ENCODE results near the gene PLD5. TPM values are rescaled to one million over a fixed set of nuclear protein-coding genes. Genes with fewer than 3 reads are reported as not detected.

Gene PLD5
- total RNA-seq, 1 donor from 2014 or later = not detected

DNA sequence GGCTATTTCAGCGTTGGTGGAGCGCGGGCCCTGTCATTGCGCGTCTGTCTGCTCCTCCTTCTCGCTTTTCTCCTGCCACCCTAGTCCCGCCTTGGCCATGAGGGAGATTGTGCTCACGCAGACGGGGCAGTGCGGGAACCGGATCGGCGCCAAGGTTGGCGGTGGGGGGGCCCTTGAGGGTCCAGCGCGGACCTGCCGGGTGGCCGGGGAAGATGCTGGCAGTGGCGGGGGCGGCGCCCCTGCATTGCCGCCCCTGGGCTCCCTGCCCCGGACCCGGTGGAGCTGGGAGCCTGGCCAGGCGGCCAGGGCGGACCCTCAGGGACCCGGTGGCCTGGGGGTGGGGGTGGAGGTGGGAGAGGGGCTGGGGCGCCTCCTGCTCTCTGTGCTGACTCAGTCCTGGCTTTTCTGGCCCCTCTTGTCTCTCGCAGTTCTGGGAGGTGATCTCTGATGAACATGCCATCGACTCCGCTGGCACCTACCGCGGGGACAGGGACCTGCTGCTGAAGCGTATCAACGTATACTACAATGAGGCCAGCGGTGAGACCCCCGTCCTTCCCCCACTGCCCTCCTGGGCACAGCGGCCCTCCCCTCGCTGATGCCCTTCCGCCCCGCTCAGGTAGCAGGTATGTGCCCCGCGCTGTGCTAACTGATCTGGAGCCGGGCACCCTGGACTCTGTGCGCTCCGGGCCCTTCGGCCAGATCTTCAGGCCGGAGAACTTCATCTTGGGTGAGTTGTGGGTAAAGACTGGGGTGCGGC is 467.3 kb downstream of the PLD5 start:
- no peak for ATAC-seq (ENCODE audit: poor library complexity)

DNA sequence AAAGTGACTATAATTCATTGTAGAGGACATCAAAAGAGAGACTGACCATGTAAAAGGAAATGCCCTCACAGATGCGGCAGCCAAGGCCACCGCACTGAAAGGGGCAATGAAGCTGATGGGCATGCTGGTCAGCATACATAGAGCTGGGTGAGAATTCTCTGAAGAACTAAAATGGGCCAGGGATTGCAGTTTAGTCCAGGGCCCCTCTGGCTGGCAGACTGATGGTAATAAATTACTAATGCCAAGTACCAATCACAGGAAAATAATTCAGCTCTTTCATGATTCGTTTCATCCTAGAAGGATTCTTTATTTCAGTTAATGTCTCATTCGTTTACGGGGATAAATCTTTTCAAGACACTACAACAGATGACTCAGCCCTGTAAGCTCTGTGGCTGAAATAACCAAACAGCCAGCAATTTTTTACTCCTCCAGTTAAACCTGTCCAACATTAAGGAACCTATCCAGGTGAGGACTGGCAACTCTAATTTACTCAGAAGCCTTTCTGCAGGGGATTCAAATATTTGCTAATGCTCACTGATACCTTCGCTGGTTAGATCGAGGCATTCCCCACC is 468.7 kb downstream of the PLD5 start:
- no peak for DNase-seq
- intact Hi-C loops (cut with DNase I) = no loop called here
- no peak for ATAC-seq (ENCODE audit: poor library complexity)

More for the DNA sequence above, 467.3 kb downstream of the PLD5 start:
- DNase-seq = no peak
- intact Hi-C loops (cut with DNase I) = no loop called here

DNA sequence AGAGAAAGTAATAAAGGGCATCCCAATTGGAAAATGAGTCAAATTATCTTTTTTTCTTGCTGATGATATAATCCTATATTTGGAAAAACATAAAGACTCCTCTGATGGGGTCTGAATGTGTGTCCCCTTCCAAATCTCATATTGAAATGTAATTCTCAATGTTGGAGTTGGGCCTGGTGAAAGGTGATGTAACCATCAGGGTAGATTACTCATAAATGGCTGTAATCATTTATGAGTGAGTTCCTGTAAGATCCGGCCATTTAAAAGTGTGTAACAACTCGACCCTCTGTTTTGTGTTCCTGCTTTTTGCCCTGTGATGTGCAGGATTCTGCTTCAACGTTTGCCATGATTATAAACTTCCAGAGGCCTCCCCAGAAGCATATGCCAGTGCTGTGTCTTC is 481.3 kb downstream of the PLD5 start:
- ATAC-seq (ENCODE audit: poor library complexity) = no peak
- intact Hi-C loops (cut with DNase I) = no loop called here
- no peak for DNase-seq

DNA sequence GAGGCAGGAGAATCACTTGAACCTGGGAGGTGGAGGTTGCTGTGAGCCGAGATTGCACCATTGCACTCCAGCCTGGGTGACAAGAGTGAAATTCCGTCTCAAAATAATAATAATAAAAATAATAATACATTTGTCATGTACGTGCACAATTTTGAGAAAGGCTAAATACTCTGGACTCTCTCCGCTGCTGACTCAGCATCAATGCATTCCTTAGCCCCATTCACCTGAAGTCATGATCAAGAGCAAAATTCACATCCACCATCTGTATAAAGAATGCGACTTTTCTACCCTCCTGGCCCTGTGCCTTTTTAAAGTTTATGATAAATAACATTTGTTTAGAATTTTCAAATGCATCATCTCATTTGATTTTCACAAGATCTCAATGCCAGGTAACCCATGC is 490.1 kb downstream of the PLD5 start:
- intact Hi-C loops (cut with DNase I) = no loop called here
- ATAC-seq (ENCODE audit: poor library complexity) (no peak), DNase-seq (no peak)

DNA sequence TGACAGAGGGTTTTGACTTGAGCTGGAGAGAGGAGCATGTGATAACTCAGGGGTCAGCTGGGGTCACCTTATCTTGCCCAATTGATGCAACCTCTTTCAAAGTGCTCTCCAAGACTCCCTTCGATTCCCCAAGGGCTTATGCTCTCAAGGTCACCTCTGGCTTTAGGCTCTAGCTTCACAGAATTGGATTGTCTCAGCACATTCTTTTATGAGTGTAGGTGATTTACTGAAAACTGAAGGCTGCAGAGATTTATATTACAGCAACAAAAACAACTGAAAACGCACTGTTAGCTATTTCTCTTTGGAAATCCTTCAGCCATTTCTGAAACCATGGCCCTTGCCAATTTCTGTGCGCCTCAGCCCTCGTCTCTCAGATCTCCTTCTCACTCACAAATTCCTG is 491.1 kb downstream of the PLD5 start:
- intact Hi-C loops (cut with DNase I) = no loop called here
- DNase-seq = no peak
- no peak for ATAC-seq (ENCODE audit: poor library complexity)
